Thoracic aorta (tissue), 2 donors: ENCODE results near the gene NIFK. TPM values are rescaled to one million over a fixed set of nuclear protein-coding genes. Genes with fewer than 3 reads are reported as not detected.

ENCODE experiments used
- ATAC-seq: fragments of 150-250 bp; one replicate; pipeline ENCODE4 v1.8.0; 2017; ENCODE audit warnings: low read depth; ENCODE audit not compliant: insufficient number of reproducible peaks, low FRiP score
- DNase-seq: peaks from one replicate; pipeline ENCODE4 v3.0.0-alpha.2; 2020; ENCODE audit warnings: low spot score
- H3K27ac ChIP-seq, 2 donors: fragments of 200-600 bp; sonication (generic); 1 replicate in 1 of 2; 2 replicates in 1 of 2; pipeline ENCODE4 v1.5.1; 2016; ENCODE audit warnings: mild to moderate bottlenecking in 2 of 2, moderate library complexity in 2 of 2
- H3K27me3 ChIP-seq: fragments of 200-600 bp; sonication (generic); replicated peaks from 2 replicates; pipeline ENCODE4 v1.6.0; 2016; ENCODE audit warnings: mild to moderate bottlenecking; ENCODE audit not compliant: insufficient read depth
- H3K36me3 ChIP-seq: fragments of 200-600 bp; sonication (generic); one replicate; pipeline ENCODE4 v1.5.1; 2016
- H3K4me1 ChIP-seq, 2 donors: fragments of 200-600 bp; sonication (generic); 1 replicate in 1 of 2; 2 replicates in 1 of 2; pipeline versions ENCODE4 v1.5.1 to v1.6.0; 2016; ENCODE audit warnings: low read depth in 2 of 2, mild to moderate bottlenecking in 1 of 2; ENCODE audit not compliant: control insufficient read depth in 1 of 2
- H3K4me3 ChIP-seq: fragments of 200-600 bp; sonication (generic); 2 replicates; pipeline ENCODE4 v1.5.1; 2016; ENCODE audit warnings: mild to moderate bottlenecking
- H3K9me3 ChIP-seq: fragments of 200-600 bp; sonication (generic); 2 replicates; pipeline ENCODE4 v1.5.1; 2016
- total RNA-seq, 2 donors: library from RNA; depleted of rRNA; stranded (reverse); fragments of >200 nt; gene quantifications; one replicate each; pipeline versions ENCODE4 v1.1.0 to v1.2.3, GENCODE V29; 2016
- TF ChIP-seq, protein P1 (sequence below): fragments of 200-600 bp; sonication (generic); IDR thresholded peaks from one replicate; pipeline ENCODE4 v1.5.1; 2019; ENCODE audit warnings: antibody characterized with exemption

NIFK gene
- total RNA-seq, 2 donors from 2014 or later, result 34.9 to 83.2 TPM

DNA sequence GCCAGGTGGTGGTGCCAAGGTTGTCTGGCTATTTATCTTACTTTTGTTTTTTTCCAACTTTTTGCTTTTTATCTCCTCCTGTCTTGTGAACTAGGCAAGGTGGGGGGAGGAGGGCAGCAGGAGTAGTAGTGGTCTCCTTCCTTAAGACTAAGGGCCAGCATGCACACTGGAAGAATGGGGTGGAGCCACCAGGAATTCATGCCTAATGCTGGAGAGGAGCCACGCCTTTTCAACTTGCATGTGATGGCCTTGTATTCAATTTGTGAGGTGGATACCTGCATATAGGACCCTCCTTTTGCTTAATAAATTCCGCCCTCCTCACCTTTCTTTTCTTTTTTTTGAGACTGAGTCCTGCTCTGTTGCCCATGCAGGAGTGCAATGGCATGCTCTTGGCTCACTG is 49.8 kb downstream of the NIFK start:
- no peak for DNase-seq
- ATAC-seq, result no peak
- Histone ChIP-seq H3K36me3 (no peaks in the 10 kb centered on the region), H3K27ac (no peak overlapping the region), H3K27me3 (no peaks in the 10 kb centered on the region), H3K4me3 (no peak overlapping the region), H3K9me3 (peaks cover 19% of the 10 kb centered on the region), H3K4me1 (no peaks in the 10 kb centered on the region)
- TF ChIP-seq, protein P1, sequence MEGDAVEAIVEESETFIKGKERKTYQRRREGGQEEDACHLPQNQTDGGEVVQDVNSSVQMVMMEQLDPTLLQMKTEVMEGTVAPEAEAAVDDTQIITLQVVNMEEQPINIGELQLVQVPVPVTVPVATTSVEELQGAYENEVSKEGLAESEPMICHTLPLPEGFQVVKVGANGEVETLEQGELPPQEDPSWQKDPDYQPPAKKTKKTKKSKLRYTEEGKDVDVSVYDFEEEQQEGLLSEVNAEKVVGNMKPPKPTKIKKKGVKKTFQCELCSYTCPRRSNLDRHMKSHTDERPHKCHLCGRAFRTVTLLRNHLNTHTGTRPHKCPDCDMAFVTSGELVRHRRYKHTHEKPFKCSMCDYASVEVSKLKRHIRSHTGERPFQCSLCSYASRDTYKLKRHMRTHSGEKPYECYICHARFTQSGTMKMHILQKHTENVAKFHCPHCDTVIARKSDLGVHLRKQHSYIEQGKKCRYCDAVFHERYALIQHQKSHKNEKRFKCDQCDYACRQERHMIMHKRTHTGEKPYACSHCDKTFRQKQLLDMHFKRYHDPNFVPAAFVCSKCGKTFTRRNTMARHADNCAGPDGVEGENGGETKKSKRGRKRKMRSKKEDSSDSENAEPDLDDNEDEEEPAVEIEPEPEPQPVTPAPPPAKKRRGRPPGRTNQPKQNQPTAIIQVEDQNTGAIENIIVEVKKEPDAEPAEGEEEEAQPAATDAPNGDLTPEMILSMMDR, result no peak

DNA sequence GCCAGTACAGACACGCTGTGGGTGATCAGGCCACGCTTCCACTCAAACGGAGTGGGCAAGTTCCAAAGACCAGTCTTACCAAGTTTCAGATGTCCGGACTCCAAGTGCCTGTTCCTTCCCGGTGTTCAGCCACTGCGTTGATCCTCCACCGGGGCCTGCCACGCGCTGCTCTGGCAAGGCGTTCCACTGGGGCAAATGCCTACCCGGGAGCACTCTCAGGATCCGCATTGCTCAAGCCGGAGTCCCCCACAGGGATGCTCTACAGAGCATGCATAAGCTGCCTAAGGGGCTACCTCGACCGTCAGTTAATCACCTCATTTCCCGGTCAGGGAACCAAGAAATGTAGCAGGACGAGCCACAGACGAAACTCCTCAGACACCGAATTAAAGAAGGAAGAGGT is 50.5 kb downstream of the NIFK start:
- no peak for DNase-seq
- Histone ChIP-seq H3K27ac (no peak overlapping the region), H3K9me3 (peaks cover 26% of the 10 kb centered on the region), H3K36me3 (no peaks in the 10 kb centered on the region), H3K4me3 (no peak overlapping the region), H3K27me3 (no peaks in the 10 kb centered on the region), H3K4me1 (no peaks in the 10 kb centered on the region)
- ATAC-seq, result no peak
- TF ChIP-seq, protein P1, result no peak

DNA sequence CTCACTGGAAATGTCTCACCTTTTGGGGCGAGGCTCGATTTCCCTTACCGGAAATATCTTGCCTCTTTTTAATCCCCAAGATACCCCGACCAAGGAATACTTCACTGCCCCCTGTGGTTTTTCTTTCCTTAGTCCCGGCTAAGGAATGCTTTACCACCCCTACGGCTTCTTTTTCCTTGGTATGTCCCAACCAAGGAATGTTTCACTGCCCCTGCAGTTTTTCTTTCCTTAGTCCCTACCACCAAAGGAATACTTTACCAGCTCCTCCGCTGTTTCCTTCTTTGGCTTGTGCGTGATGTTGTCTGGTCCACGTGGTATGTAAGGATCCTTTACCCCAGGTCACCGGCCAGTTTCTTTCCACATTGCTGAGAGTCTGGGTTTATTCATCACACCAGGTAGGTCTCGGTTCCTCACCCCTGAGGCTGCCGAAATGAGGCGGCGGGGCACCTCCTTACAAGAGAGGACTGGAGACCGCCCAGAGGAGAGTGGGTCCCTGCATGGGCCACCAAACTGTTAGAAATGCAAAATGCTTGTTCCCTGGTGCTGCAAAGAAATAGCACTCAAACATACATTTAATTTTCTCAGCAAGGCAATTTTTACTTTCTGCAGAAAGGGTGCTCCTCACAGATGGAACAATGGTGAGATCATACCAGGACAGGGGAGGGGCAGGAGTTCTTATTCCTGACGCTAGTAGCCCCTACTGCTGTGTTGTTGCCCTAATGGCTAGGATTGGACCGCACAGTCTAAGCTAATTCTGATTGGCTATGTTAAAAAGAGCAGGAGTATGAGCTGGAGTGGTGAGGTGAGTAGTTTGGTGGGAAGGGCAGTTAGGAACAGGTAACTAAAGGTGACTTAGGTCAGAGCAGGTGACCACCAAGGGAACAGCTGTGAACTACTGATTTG is 54.0 kb downstream of the NIFK start:
- Histone ChIP-seq H3K36me3 (no peaks in the 10 kb centered on the region), H3K4me1 (no peaks in the 10 kb centered on the region), H3K9me3 (peaks cover 28% of the 10 kb centered on the region), H3K27me3 (no peaks in the 10 kb centered on the region), H3K27ac (no peak overlapping the region), H3K4me3 (no peak overlapping the region)
- ATAC-seq, result no peak
- TF ChIP-seq, protein P1, result no peak
- DNase-seq, result no peak

DNA sequence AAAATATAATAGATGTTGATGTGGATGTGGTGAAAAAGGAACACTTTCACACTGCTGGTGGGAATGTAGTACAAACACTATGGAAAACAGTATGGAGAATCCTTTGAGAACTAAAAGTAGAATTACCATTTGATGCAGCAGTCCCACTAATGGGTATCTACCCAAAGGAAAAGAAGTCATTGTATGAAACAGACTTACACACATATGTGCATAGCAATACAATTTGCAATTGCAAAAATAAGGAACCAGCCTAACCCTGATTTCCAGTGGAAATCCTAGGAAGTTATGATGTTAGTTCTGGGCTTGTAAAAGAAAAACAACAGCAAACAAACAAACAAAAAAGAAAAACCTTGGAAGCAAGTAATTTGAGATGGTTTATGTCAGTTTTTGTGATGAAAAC is 58.8 kb downstream of the NIFK start:
- Histone ChIP-seq H3K36me3 (no peaks in the 10 kb centered on the region), H3K4me1 (no peaks in the 10 kb centered on the region), H3K27ac (no peak overlapping the region), H3K27me3 (no peaks in the 10 kb centered on the region), H3K9me3 (peaks cover 28% of the 10 kb centered on the region), H3K4me3 (no peak overlapping the region)
- no peak for DNase-seq
- no peak for ATAC-seq
- TF ChIP-seq, protein P1, result no peak

Other genes starting within 250 kb of the NIFK start
- not detected for gene RNU4ATAC, start 206.0 kb downstream of the NIFK start, total RNA-seq
- gene CLASP1, start 87.4 kb downstream of the NIFK start, total RNA-seq, result 100 to 1,000 TPM in 1 of 2 donors, 10 to 100 TPM in 1; 69.7 to 113 TPM
- 10 to 100 TPM; 33.5 to 34.3 TPM for gene TSN, start 18.8 kb upstream of the NIFK start, total RNA-seq